IPS-11a (cell line): ENCODE results near the gene PHF21B.
"Not testable (repeated sequence)": the region's sequence is repeated elsewhere in the genome, so short reads cannot be mapped to it uniquely, and the experiment has no call there.

Experiments used
- H3K4me3 ChIP-seq: one replicate; pipeline ENCODE4 v1.5.1; 2013; ENCODE audit warnings: low read depth, low read length, control low read depth

PHF21B gene

GRCh38 chr22:44921766-44922165 is 88.0 kb downstream of the PHF21B start:
- H3K4me3 ChIP-seq, result not testable (repeated sequence)

- H3K4me3 ChIP-seq, result no peak overlapping the region
These were observed 89.6 kb downstream of the PHF21B start for GRCh38 chr22:44920183-44920582.

- H3K4me3 ChIP-seq, result no peak overlapping the region
These were observed 90.1 kb downstream of the PHF21B start for GRCh38 chr22:44919691-44920090.

- H3K4me3 ChIP-seq, result no peak overlapping the region
These were observed 90.8 kb downstream of the PHF21B start for GRCh38 chr22:44918925-44919392.

- H3K4me3 ChIP-seq, result no peak overlapping the region
These were observed 91.5 kb downstream of the PHF21B start for GRCh38 chr22:44918166-44918924.

GRCh38 chr22:44917372-44918165 is 92.2 kb downstream of the PHF21B start:
- H3K4me3 ChIP-seq, result no peak overlapping the region

GRCh38 chr22:44916281-44917231 is 93.2 kb downstream of the PHF21B start:
- H3K4me3 ChIP-seq, result no peak overlapping the region

- no peak overlapping the region for H3K4me3 ChIP-seq
These were observed 94.4 kb downstream of the PHF21B start for GRCh38 chr22:44915441-44915840.

- H3K4me3 ChIP-seq, result no peak overlapping the region
These were observed 95.6 kb downstream of the PHF21B start for GRCh38 chr22:44914026-44914721.

- H3K4me3 ChIP-seq, result no peak overlapping the region
These were observed 96.4 kb downstream of the PHF21B start for GRCh38 chr22:44913198-44913983.

GRCh38 chr22:44909241-44909640 is 100.6 kb downstream of the PHF21B start:
- no peak overlapping the region for H3K4me3 ChIP-seq

GRCh38 chr22:44907765-44908737 is 101.8 kb downstream of the PHF21B start:
- no peak overlapping the region for H3K4me3 ChIP-seq

GRCh38 chr22:44906999-44907644 is 102.7 kb downstream of the PHF21B start:
- H3K4me3 ChIP-seq, result no peak overlapping the region

GRCh38 chr22:44906248-44906936 is 103.4 kb downstream of the PHF21B start:
- H3K4me3 ChIP-seq, result no peak overlapping the region

- H3K4me3 ChIP-seq, result not testable (repeated sequence)
These were observed 105.2 kb downstream of the PHF21B start for GRCh38 chr22:44904492-44905152.

GRCh38 chr22:44903164-44903563 is 106.6 kb downstream of the PHF21B start:
- H3K4me3 ChIP-seq, result not testable (repeated sequence)

- H3K4me3 ChIP-seq, result no peak overlapping the region
These were observed 108.5 kb downstream of the PHF21B start for GRCh38 chr22:44901301-44901700.
